Keratinocyte (primary cell): ENCODE measurements around the gene SHC3. TPM values are rescaled to one million over a fixed set of nuclear protein-coding genes. Genes with fewer than 3 reads are reported as not detected.

Experiments used
- DNase-seq: peaks from one replicate; pipeline ENCODE4 v3.0.0-alpha.2; 2011; ENCODE audit warnings: low read depth, missing footprints, low spot score
- FAIRE-seq: peaks from 2 replicates; lab custom pipeline; 2011; peaks lifted over from hg19 to GRCh38; lab: Jason Lieb, UNC
- H2AFZ ChIP-seq: 2 replicates; pipeline ENCODE4 v1.6.0; 2012; ENCODE audit warnings: low read length, control low read depth, inconsistent platforms; ENCODE audit not compliant: control insufficient read depth
- H3K27ac ChIP-seq: 2 replicates; pipeline ENCODE4 v1.5.1; 2011; ENCODE audit warnings: low read length; ENCODE audit not compliant: control insufficient read depth, insufficient read depth
- H3K27me3 ChIP-seq: 3 replicates; pipeline ENCODE4 v1.6.0; 2011; ENCODE audit warnings: low read length; ENCODE audit not compliant: control insufficient read depth, insufficient read depth; ENCODE audit errors: extremely low read depth
- H3K36me3 ChIP-seq, 2 experiments: 2 replicates in 1 of 2; 3 replicates in 1 of 2; pipeline ENCODE4 v1.5.1; 2011; ENCODE audit warnings: low read length in 2 of 2, mild to moderate bottlenecking in 1 of 2; ENCODE audit not compliant: control insufficient read depth in 2 of 2, insufficient read depth in 2 of 2; ENCODE audit errors: extremely low read depth in 1 of 2
- H3K4me1 ChIP-seq: 3 replicates; pipeline ENCODE4 v1.5.1; 2011; ENCODE audit warnings: low read length; ENCODE audit not compliant: control insufficient read depth, insufficient read depth; ENCODE audit errors: extremely low read depth
- H3K4me2 ChIP-seq: 3 replicates; pipeline ENCODE4 v1.6.0; 2011; ENCODE audit warnings: low read depth, low read length; ENCODE audit not compliant: control insufficient read depth, insufficient read depth; ENCODE audit errors: extremely low read depth
- H3K4me3 ChIP-seq, 3 experiments: fragments of 200-600 bp in 1 of 3; sonication (generic) in 1 of 3; 2 replicates in 2 of 3; 3 replicates in 1 of 3; pipeline ENCODE4 v1.5.1; 2011 to 2016; ENCODE audit warnings: low read length in 3 of 3, mild to moderate bottlenecking in 3 of 3, control low read depth in 2 of 3, inconsistent platforms in 1 of 3, low read depth in 1 of 3, mixed read lengths in 1 of 3, mixed run types in 1 of 3, moderate library complexity in 1 of 3; ENCODE audit not compliant: control insufficient read depth in 2 of 3, insufficient read depth in 2 of 3; ENCODE audit errors: extremely low read depth in 1 of 3
- H3K79me2 ChIP-seq: 2 replicates; pipeline ENCODE4 v1.6.0; 2012; ENCODE audit warnings: low read length; ENCODE audit not compliant: control insufficient read depth, insufficient read depth
- H3K9ac ChIP-seq: 3 replicates; pipeline ENCODE4 v1.6.0; 2011; ENCODE audit warnings: low read length; ENCODE audit not compliant: control insufficient read depth, insufficient read depth; ENCODE audit errors: extremely low read depth
- H3K9me1 ChIP-seq: 3 replicates; pipeline ENCODE4 v1.6.0; 2011; ENCODE audit warnings: low read length; ENCODE audit not compliant: control insufficient read depth, insufficient read depth; ENCODE audit errors: extremely low read depth
- H3K9me3 ChIP-seq: 2 replicates; pipeline ENCODE4 v1.5.1; 2012; ENCODE audit warnings: low read depth, low read length; ENCODE audit not compliant: control insufficient read depth
- H4K20me1 ChIP-seq: 3 replicates; pipeline ENCODE4 v1.6.0; 2011; ENCODE audit warnings: low read length; ENCODE audit not compliant: control insufficient read depth, insufficient read depth; ENCODE audit errors: extremely low read depth
- CTCF ChIP-seq, 3 experiments: IDR thresholded peaks in 1 of 3; conservative IDR thresholded peaks in 1 of 3; optimal IDR thresholded peaks in 1 of 3; 2 replicates in 2 of 3; 3 replicates in 1 of 3; pipeline versions ENCODE3 to v1.5.1; 2011; ENCODE audit warnings: low read length in 3 of 3, mild to moderate bottlenecking in 3 of 3, moderate library complexity in 2 of 3, control low read depth in 1 of 3, inconsistent platforms in 1 of 3; ENCODE audit not compliant: insufficient read depth in 2 of 3; ENCODE audit errors: extremely low read depth in 1 of 3
- EZH2 ChIP-seq: IDR thresholded peaks from one replicate; pipeline ENCODE4 v1.6.1; 2012; ENCODE audit warnings: inconsistent platforms, mild to moderate bottlenecking, low read length, moderate library complexity
- dilution Hi-C: fragments of 300-500 bp; cut with MboI; formaldehyde crosslinking; loops from one replicate; pipeline ENCODE4 v1.7.0; 2020; ENCODE audit warnings: low sequenced_read_pairs; ENCODE audit not compliant: extremely low pct_ligation_motif_present
- polyA plus RNA-seq, 5 experiments: library from polyadenylated mRNA; depleted of rRNA in 3 of 5; stranded (reverse) in 3 of 5; stranded (forward) in 1 of 5; unstranded in 1 of 5; fragments of >200 nt; gene quantifications; 1 replicate in 1 of 5; 2 replicates in 3 of 5; 3 replicates in 1 of 5; pipeline versions ENCODE4 v1.2.1 to v1.2.3, GENCODE V29; 2011 to 2012; ENCODE audit warnings: missing spikeins in 2 of 5, low read depth in 1 of 5, low replicate concordance in 1 of 5

Gene SHC3
- polyA plus RNA-seq, 1 donor (not counting 4 experiments of a cell fraction or from before 2014, with no cell fraction given), result 0.03 TPM

- Histone ChIP-seq H3K9ac (no peak overlapping the region), H3K4me3 (peak overlapping the region in 1 of 3 experiments; percentile 42), H3K36me3 (no peaks in the 10 kb centered on the region), H3K4me1 (peaks cover 6% of the 10 kb centered on the region), H3K9me3 (no peaks in the 10 kb centered on the region), H3K27me3 (no peaks in the 10 kb centered on the region), H2AFZ (peak overlapping the region; percentile 70), H3K9me1 (no peaks in the 10 kb centered on the region), H4K20me1 (no peaks in the 10 kb centered on the region), H3K4me2 (peak overlapping the region; percentile 62), H3K27ac (no peak overlapping the region), H3K79me2 (no peaks in the 10 kb centered on the region)
- FAIRE-seq (peak; percentile 5), DNase-seq (no peak)
- TF ChIP-seq CTCF (optimal IDR thresholded peaks at IDR 0.05 in 1 of 3, IDR thresholded peaks at IDR 0.05 in 1 of 3, conservative IDR thresholded peaks at IDR 0.05 in 1 of 3; ENCODE audit: extremely low read depth in 1 of 3, insufficient read depth in 2 of 3, low read length in 3 of 3) (peak; percentile 66 to 86 (median 82)), EZH2 (no peak)
- dilution Hi-C loops, result no loop called here
These were observed 177.4 kb downstream of the SHC3 start for GRCh38 chr9:89000973-89001916.

- TF ChIP-seq EZH2, result no peak
- no peak for TF ChIP-seq CTCF (optimal IDR thresholded peaks at IDR 0.05 in 1 of 3, IDR thresholded peaks at IDR 0.05 in 1 of 3, conservative IDR thresholded peaks at IDR 0.05 in 1 of 3; ENCODE audit: extremely low read depth in 1 of 3, insufficient read depth in 2 of 3, low read length in 3 of 3)
- dilution Hi-C loops, result no loop called here
These were observed 178.2 kb downstream of the SHC3 start for GRCh38 chr9:89000371-89000781.

More at GRCh38 chr9:89000371-89000781, 178.2 kb downstream of the SHC3 start:
- no peak overlapping the region for H3K9ac ChIP-seq
- H3K27me3 ChIP-seq, result no peaks in the 10 kb centered on the region
- FAIRE-seq (no peak), DNase-seq (no peak)
- H4K20me1 ChIP-seq, result no peaks in the 10 kb centered on the region
- H3K36me3 ChIP-seq, result no peaks in the 10 kb centered on the region
- H3K4me1 ChIP-seq, result peaks cover 6% of the 10 kb centered on the region
- H3K9me3 ChIP-seq, result no peaks in the 10 kb centered on the region
- no peaks in the 10 kb centered on the region for H3K9me1 ChIP-seq
- H3K4me3 ChIP-seq, result no peak overlapping the region
- H3K27ac ChIP-seq, result no peak overlapping the region
- H3K79me2 ChIP-seq, result no peaks in the 10 kb centered on the region
- no peak overlapping the region for H2AFZ ChIP-seq
- no peak overlapping the region for H3K4me2 ChIP-seq
